ENCODE results near the gene ICAM3. TPM values are rescaled to one million over a fixed set of nuclear protein-coding genes. Genes with fewer than 3 reads are reported as not detected.
A peak's percentile ranks its signal among the peaks of the same experiment; 100 is the strongest.

ICAM3 gene
- total RNA-seq, 4 donors from 2014 or later = 5.5 to 20.6 (median 10.8) TPM

DNA sequence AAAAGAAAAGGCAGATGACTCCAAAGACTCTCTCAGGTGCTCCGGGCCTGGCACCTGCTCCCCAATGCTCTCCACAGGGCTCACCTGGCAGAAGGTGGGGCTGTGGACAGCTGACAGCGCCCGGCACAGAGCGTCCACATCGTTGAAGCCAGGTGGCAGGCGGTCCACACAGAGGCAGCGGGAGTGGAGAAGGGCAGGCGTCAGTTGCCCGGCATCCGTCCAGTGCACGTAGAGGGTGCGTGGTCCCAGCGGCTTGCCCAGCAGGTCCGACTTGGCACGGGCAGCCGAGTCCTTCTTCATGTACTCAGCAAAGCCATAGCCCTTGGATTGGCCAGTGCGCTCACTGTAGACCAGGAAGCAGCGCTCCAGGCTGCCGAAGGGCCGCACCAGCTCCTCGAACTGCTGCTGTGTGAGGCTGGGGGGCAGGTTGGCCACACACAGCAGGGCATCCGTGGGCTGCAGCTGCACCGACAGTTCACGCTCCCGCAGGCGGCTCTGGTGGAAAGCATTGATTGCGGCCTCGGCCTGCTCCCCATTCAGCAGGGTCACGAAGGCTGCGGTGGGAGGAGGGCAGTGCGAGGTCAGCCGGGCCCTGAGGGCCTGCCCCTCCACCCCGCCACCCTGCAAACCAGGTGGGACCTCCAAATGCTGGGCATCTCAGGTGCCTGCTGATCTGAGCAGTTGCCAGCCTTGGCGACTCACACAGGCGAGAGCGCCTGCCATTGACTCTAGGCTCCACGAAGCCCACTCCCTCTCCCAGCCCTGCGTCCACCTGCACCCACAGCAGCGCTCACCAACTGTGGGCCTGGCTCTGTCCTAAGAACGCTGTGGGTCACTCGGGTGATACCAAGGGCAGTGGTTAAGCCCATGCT is 10.6 kb downstream of the ICAM3 start:
- Histone ChIP-seq H3K27ac (no peak overlapping the region), H3K36me3 (peaks cover 0 to 67% (median 0%) of the 10 kb centered on the region in 3 donors), H3K4me3 (no peak overlapping the region), H3K4me1 (peaks cover 0 to 12% (median 5%) of the 10 kb centered on the region in 4 donors), H3K27me3 (no peaks in the 10 kb centered on the region), H3K9me3 (no peaks in the 10 kb centered on the region)
- no peak for DNase-seq
- no peak for TF ChIP-seq POLR2A (IDR thresholded peaks at IDR 0.05)
- no peak for TF ChIP-seq CTCF (IDR thresholded peaks at IDR 0.05)

DNA sequence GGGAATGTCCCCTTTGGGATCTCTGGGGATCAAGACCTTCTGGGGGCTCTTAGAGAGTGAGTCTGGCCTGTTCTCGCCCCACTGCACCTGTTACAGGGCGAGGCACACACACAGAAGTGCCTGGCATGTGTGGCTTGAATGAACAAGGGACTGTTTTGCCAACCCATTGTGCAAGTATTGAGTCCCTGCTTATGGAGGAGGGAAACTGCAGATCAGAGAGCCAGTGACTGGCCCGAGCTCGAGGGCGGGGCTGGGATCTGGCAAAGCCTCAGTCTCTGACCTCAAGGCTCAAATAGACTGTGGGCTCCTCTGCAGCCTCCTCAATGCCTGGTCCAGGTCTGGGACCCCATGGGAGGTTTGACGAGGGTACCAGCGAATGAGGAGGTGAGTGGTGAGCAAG is 11.6 kb downstream of the ICAM3 start:
- TF ChIP-seq CTCF (IDR thresholded peaks at IDR 0.05) = no peak
- TF ChIP-seq POLR2A (IDR thresholded peaks at IDR 0.05) = no peak
- H3K27me3 ChIP-seq = no peaks in the 10 kb centered on the region
- H3K36me3 ChIP-seq = peaks cover 0 to 77% (median 0%) of the 10 kb centered on the region in 3 donors

DNA sequence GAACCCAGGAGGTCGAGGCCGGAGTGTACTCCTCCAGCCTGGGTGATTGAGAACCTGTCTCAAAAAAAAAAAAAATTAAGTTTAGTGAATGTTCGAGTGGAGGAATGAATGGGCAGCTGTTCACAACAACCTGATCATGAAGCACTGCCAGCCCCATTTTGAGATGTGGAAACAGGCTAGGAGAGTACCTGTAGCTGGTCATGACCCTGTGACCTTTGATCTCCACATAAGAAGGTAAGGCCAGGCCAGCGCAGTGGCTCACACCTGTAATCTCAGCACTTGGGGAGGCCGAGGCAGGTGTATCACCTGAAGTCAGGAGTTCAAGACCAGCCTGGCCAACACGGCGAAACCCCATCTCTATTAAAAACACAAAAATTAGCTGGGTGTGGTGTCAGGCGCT is 13.7 kb downstream of the ICAM3 start:
- Histone ChIP-seq H3K9me3 (no peaks in the 10 kb centered on the region), H3K27ac (no peak overlapping the region), H3K4me3 (no peak overlapping the region), H3K36me3 (peaks cover 0 to 98% (median 0%) of the 10 kb centered on the region in 3 donors), H3K4me1 (peaks cover 0 to 23% (median 3%) of the 10 kb centered on the region in 4 donors), H3K27me3 (no peaks in the 10 kb centered on the region)
- no peak for TF ChIP-seq CTCF (IDR thresholded peaks at IDR 0.05)
- no peak for TF ChIP-seq POLR2A (IDR thresholded peaks at IDR 0.05)
- DNase-seq = no peak

More for the DNA sequence above, 11.6 kb downstream of the ICAM3 start:
- peaks cover 0 to 18% (median 3%) of the 10 kb centered on the region in 4 donors for H3K4me1 ChIP-seq
- H3K4me3 ChIP-seq = no peak overlapping the region
- no peaks in the 10 kb centered on the region for H3K9me3 ChIP-seq
- H3K27ac ChIP-seq = no peak overlapping the region
- DNase-seq = no peak

DNA sequence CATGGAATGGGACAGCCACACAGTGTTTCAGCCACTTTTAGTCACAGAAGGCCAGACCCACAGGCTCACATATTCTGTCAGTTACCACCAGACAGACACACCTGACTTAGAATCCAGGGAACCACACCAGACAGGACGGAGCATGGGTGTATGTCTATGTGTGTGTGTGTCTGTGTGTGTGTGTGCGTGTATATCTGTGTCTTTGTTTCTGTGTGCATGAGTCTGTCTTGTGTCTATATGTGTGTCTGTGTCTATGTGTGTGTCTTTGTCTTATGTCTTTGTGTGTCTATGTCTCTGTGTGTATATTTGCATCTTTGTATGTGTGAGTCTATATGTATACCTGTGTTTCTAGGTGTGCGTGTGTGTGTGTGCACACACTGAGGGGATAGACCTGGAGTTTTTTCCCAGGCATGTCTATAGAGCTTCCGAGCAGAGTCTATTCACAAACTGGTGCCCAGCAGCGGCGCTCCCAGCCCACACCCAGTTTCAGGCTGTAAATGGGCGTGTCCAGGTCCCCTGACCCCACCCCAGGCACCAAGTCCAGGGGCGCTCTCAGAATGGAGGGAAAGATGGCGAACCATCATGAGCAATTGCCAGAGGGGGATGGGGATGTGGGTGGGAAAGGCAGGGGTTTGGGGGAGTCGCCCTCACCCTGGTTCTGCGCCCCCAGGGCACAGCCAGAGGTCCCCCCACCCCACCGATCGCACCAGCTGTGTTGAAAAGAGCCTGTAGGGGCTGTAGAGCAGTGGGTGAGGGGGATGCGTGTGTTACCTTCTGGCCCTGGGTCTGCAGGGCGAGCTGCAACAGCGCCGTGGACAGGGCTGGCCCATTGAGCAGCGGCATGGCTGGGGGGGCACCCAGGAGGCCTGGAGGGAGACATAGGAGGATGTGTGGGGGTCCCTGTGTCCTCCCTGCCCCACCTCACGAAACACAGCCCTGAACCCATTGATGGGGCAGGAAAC is 17.3 kb downstream of the ICAM3 start:
- Histone ChIP-seq H3K27ac (peak overlapping the region in 3 of 4 donors; percentile 59 to 92 (median 84)), H3K36me3 (peaks cover 0 to 99% (median 0%) of the 10 kb centered on the region in 3 donors), H3K27me3 (no peaks in the 10 kb centered on the region), H3K4me1 (peaks cover 0 to 24% (median 3%) of the 10 kb centered on the region in 4 donors), H3K4me3 (peak overlapping the region in 1 of 4 donors; percentile 27), H3K9me3 (no peaks in the 10 kb centered on the region)
- TF ChIP-seq POLR2A (IDR thresholded peaks at IDR 0.05) = no peak
- TF ChIP-seq CTCF (IDR thresholded peaks at IDR 0.05) = no peak
- peak in 2 of 3 donors; percentile 82 to 85 for DNase-seq

GRCh38 chr19:10321417-10321797 is 18.0 kb downstream of the ICAM3 start:
- TF ChIP-seq POLR2A (IDR thresholded peaks at IDR 0.05) (no peak), CTCF (IDR thresholded peaks at IDR 0.05) (no peak)
- H3K4me3 ChIP-seq = peak overlapping the region in 1 of 4 donors; percentile 27
- peak in 2 of 3 donors; percentile 71 to 83 for DNase-seq
- H3K4me1 ChIP-seq = peaks cover 0 to 25% (median 3%) of the 10 kb centered on the region in 4 donors
- peak overlapping the region in 3 of 4 donors; percentile 59 to 92 (median 84) for H3K27ac ChIP-seq
- H3K27me3 ChIP-seq = no peaks in the 10 kb centered on the region
- H3K9me3 ChIP-seq = no peaks in the 10 kb centered on the region
- H3K36me3 ChIP-seq = peaks cover 0 to 95% (median 0%) of the 10 kb centered on the region in 3 donors

Data from Peyer's patch (tissue), 4 donors.